GM12892 (cell line): ENCODE results near the gene ESR1.
"Not testable (repeated sequence)": the region's sequence is repeated elsewhere in the genome, so short reads cannot be mapped to it uniquely, and the experiment has no call there.

Source experiments
- POLR2A ChIP-seq: IDR thresholded peaks from 2 replicates; pipeline ENCODE4 v1.6.1; 2011; ENCODE audit warnings: low read depth, low read length, control low read depth
- POLR2AphosphoS5 ChIP-seq: IDR thresholded peaks from 2 replicates; pipeline ENCODE4 v1.6.1; 2011; ENCODE audit warnings: low read depth, low read length, control low read depth
- TAF1 ChIP-seq: IDR thresholded peaks from 2 replicates; pipeline ENCODE4 v1.6.1; 2011; ENCODE audit warnings: low read depth, mild to moderate bottlenecking, control low read depth, low read length, borderline replicate concordance

DNA sequence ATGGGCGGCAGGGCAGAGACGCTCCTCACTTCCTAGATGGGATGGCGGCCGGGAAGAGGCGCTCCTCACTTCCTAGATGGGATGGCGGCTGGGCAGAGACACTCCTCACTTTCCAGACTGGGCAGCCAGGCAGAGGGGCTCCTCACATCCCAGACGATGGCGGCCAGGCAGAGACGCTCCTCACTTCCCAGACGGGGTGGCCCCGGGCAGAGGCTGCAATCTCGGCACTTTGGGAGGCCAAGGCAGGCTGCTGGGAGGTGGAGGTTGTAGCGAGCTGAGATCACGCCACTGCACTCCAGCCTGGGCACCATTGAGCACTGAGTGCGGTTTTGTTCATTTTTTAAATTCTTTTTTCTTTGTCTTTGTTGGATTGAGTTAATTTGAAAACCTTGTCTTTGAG is 92.3 kb downstream of the ESR1 start:
- not testable (repeated sequence) for TF ChIP-seq POLR2AphosphoS5, POLR2A, TAF1
